Effector memory CD8-positive, alpha-beta T cell (primary cell): Measurements from ENCODE around the gene CEP250.
"Not testable (repeated sequence)": the region's sequence is repeated elsewhere in the genome, so short reads cannot be mapped to it uniquely, and the experiment has no call there.

Source experiments
- ATAC-seq: fragments of 150-1000 bp; cut with Tn5 transposase; replicated peaks from 2 replicates; pipeline ENCODE4 v1.10.0; 2021; ENCODE audit warnings: mild to moderate bottlenecking, moderate library complexity
- DNase-seq, 3 experiments: peaks; one replicate each; pipeline ENCODE4 v3.0.0; 2021
- H3K27ac Mint-ChIP-seq, 2 donors: one replicate each; pipeline ENCODE4 v1.8.0; 2022; ENCODE audit warnings: mild to moderate bottlenecking in 2 of 2, mixed read lengths in 2 of 2, moderate library complexity in 2 of 2
- H3K27me3 Mint-ChIP-seq, 2 donors: one replicate each; pipeline ENCODE4 v1.8.0; 2022; ENCODE audit warnings: mixed read lengths in 2 of 2
- H3K36me3 Mint-ChIP-seq: one replicate; pipeline ENCODE4 v1.8.0; 2022; ENCODE audit warnings: mild to moderate bottlenecking, moderate library complexity, mixed read lengths; ENCODE audit not compliant: insufficient read depth
- H3K4me1 Mint-ChIP-seq, 2 donors: one replicate each; pipeline ENCODE4 v1.8.0; 2022; ENCODE audit warnings: low read depth in 2 of 2, mixed read lengths in 2 of 2
- H3K4me3 Mint-ChIP-seq, 2 donors: one replicate each; pipeline ENCODE4 v1.8.0; 2022; ENCODE audit warnings: mild to moderate bottlenecking in 2 of 2, mixed read lengths in 2 of 2, moderate library complexity in 2 of 2
- H3K9me3 Mint-ChIP-seq, 2 donors: one replicate each; pipeline ENCODE4 v1.8.0; 2022; ENCODE audit warnings: mixed read lengths in 2 of 2

CEP250 gene

DNA sequence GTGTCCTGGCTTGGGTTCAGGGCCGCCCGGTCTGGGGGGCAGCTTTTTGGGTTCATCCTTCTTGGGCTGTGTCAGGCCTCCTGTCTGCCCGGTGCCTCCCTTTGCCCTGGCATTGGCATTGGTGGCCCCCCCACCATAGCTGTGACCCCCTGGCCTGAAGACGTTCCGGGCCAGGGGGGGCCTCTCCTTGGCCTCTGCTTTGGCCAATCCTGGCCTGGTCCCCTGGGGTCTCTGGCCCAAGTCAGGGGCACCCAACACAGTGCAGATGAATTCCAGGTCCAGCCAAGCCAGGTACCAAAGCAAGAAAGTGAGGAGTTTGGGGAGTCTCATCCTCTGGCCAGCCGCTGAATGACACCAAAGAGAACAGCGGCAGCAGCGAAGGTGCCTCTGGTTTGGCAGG, 17.8 kb upstream of the CEP250 start:
- DNase-seq (no peak), ATAC-seq (no peak)
- H3K4me3 Mint-ChIP-seq: no peak overlapping the region
- H3K4me1 Mint-ChIP-seq: no peaks in the 10 kb centered on the region
- H3K9me3 Mint-ChIP-seq: no peaks in the 10 kb centered on the region
- no peak overlapping the region for H3K27ac Mint-ChIP-seq
- H3K27me3 Mint-ChIP-seq: peaks cover 11 to 21% of the 10 kb centered on the region in 2 donors
- no peaks in the 10 kb centered on the region for H3K36me3 Mint-ChIP-seq

DNA sequence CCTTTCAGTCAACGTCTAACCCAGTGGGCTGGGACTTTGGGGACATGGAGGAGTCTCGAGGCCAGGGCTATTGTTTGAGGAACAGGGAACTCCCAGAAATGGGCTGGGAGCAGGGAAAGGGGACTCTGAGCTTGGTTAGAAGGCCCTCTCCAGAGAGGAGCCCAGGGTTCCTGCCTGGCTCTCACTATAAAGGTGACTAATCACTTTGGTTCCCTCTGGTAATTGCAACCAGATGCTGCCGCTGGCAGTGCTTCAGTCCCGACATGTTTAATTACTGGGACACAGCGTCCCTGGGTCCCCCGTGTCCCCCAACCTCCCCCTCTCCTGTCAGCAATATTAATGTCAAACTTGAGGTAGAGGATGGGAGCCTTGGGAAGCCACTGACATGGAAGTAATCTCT, 12.4 kb upstream of the CEP250 start:
- DNase-seq (no peak), ATAC-seq (no peak)
- Mint-ChIP-seq H3K36me3 (no peaks in the 10 kb centered on the region), H3K27me3 (peaks cover 18 to 33% of the 10 kb centered on the region in 2 donors), H3K4me3 (no peak overlapping the region), H3K4me1 (peaks cover 0 to 5% of the 10 kb centered on the region in 2 donors), H3K9me3 (no peaks in the 10 kb centered on the region), H3K27ac (no peak overlapping the region)

DNA sequence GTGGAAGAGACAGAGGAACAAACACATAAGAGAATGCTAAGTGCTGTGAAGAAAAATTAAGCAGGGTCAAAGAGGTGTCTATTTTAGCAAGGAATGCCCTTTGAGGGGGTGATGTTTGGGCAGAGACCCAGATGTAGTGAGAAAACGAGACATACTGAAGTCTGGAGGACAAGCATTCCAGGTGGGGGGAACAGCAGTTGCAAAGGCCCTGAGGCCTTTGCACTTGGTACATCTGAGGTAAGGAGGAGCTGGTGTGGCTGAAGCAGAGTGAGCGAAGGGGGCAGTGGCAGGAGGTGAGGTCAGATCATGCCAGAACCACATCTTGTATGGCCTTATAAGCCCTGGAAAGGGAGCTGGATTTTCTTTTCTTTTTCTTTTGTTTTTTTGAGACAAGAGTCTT, 11.2 kb upstream of the CEP250 start:
- H3K4me1 Mint-ChIP-seq: peaks cover 0 to 5% of the 10 kb centered on the region in 2 donors
- peaks cover 18 to 32% of the 10 kb centered on the region in 2 donors for H3K27me3 Mint-ChIP-seq
- no peak for DNase-seq
- no peaks in the 10 kb centered on the region for H3K36me3 Mint-ChIP-seq
- H3K4me3 Mint-ChIP-seq: no peak overlapping the region
- H3K9me3 Mint-ChIP-seq: no peaks in the 10 kb centered on the region
- H3K27ac Mint-ChIP-seq: no peak overlapping the region
- ATAC-seq: no peak

DNA sequence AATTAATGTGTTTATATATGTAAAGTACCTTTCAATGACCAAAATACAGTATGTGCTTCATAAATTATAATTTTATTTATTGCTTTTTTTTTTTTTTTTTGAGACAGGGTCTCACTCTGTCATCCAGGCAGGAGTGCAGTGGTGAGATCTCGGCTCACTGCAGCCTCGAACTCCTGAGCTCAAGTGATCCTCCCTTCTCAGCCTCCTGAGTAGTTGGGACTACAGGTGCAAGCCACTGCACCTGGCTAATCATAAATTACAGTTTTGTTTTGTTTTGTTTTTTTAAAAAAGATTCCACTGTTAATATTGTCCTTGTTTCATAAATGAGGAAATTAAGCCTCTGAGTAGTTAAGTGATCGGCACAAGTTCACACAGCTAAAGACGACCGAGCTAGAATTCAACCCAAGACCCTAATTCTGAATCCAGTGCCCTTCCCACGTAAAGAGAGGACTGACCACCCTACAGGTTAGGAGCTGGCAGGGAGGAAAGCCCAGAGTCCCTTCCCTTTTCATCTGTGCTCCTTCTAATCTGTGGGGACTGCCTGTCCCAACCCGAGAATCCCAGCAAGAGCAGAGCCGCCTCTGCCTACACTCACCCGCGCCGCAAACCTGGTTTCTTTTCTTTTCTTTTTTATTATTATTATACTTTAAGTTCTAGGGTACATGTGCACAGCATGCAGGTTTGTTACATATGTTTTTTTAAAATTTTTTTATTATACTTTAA, 8.9 kb upstream of the CEP250 start:
- H3K4me3 Mint-ChIP-seq: peak overlapping the region; percentile 76 to 84
- DNase-seq (no peak), ATAC-seq (peak; percentile 21)
- H3K9me3 Mint-ChIP-seq: no peaks in the 10 kb centered on the region
- H3K4me1 Mint-ChIP-seq: peaks cover 0 to 5% of the 10 kb centered on the region in 2 donors
- H3K27ac Mint-ChIP-seq: no peak overlapping the region
- no peaks in the 10 kb centered on the region for H3K36me3 Mint-ChIP-seq
- peaks cover 8 to 11% of the 10 kb centered on the region in 2 donors for H3K27me3 Mint-ChIP-seq

DNA sequence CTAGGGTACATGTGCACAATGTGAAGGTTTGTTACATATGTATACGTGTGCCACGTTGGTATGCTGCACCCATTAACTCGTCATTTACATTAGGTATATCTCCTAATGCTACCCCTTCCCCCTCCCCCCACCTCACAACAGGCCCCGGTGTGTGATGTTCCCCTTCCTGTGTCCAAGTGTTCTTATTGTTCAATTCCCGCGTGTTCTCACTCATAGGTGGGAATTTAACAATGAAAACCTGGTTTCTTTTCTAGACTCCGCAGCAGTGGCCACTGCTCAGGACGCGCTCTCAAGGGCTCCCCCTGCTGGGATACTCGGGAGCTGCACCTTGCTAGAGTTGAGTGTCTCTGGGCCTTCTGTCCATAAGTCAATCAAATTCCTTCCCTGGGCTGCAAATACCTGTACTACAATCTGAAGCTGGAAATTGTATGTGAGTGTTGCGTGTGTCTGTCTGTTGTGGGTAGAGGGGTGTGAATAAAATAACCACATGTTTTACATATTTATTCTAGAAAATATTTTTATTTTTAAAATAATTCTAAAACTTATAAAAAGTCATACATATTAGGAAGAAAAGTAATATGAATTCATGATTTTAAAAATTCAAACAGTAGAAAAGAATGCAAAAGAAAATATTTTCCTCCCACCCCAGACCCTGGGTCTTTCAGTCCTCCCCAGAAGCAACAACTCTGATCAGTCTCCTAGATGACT, 8.2 kb upstream of the CEP250 start:
- Mint-ChIP-seq H3K27ac (no peak overlapping the region), H3K36me3 (no peaks in the 10 kb centered on the region), H3K4me1 (peaks cover 0 to 5% of the 10 kb centered on the region in 2 donors), H3K4me3 (peak overlapping the region; percentile 76 to 84), H3K27me3 (peaks cover 8 to 11% of the 10 kb centered on the region in 2 donors), H3K9me3 (no peaks in the 10 kb centered on the region)
- DNase-seq (peak; percentile 90 to 95 (median 94)), ATAC-seq (peak; percentile 99)

DNA sequence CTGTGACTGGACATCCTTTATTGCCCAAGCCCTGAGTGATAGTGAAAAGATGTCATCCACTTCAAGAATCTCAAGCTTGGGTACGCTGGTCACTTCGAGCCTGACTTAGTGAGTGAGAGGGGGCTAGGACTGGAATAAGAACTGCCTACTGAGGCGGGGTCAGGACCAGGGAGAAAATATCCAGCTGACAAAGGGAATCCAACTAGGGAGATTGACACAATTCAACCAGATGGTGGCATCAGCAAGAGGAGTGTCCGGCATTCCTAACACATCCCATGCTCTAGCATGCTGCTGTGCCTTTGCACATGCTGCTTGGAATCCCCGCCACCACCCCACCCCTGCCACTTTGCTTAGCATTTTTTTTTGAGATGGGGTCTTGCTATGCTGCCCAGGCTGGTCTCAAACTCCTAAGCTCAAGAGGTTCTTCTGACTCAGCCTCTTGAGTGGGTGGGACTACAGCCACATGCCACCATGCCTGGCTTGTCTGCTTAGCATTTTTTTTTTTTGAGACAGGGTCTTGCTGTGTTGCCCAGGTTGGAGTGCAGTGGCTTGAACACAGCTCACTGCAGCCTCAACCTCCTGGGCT, 6.5 kb upstream of the CEP250 start:
- Mint-ChIP-seq H3K27me3 (peaks cover 7 to 8% of the 10 kb centered on the region in 2 donors), H3K9me3 (no peaks in the 10 kb centered on the region), H3K27ac (no peak overlapping the region), H3K4me1 (peaks cover 0 to 5% of the 10 kb centered on the region in 2 donors), H3K36me3 (no peaks in the 10 kb centered on the region), H3K4me3 (no peak overlapping the region)
- ATAC-seq: no peak
- no peak for DNase-seq

DNA sequence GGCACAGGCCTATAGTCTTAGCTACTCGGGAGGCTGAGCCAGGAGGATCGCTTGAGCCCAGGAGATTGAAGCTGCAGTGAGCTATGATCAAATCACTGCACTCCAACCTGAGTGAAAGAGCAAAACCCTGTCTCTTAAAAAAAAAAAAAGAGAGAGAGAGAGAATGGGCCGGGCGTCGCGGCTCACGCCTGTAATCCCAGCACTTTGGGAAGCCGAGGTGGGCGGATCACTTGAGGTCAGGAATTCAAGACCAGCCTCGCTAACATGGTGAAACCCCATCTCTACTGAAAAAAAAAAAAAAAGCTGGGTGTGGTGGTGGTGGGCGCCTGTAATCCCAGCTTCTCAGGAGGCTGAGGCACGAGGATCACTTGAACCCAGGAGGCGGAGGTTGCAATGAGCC, 5.5 kb upstream of the CEP250 start:
- ATAC-seq, H3K36me3 Mint-ChIP-seq, H3K27ac Mint-ChIP-seq, H3K9me3 Mint-ChIP-seq, H3K27me3 Mint-ChIP-seq, H3K4me3 Mint-ChIP-seq, H3K4me1 Mint-ChIP-seq, DNase-seq: not testable (repeated sequence)

DNA sequence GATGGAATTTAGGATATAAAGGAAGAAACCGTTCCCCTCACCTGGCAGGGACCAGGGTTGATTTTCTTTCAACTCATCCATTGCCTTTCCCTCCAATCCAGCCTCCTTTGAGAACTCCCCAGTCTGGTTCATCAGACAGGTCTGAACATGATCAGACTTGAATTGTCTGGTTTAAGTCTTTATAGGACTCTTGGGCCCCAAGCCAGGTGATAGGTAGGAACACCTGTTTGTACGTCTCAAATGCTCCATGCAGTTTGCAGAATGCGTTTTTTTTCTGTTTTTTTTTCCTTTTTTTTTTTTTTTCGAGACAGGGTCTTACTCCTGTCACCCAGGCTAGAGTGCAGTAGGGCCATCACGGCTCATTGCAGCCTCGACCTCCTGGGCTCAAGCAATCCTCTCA, 4.1 kb upstream of the CEP250 start:
- H3K9me3 Mint-ChIP-seq: no peaks in the 10 kb centered on the region
- H3K27ac Mint-ChIP-seq: no peak overlapping the region
- no peak for ATAC-seq
- H3K4me1 Mint-ChIP-seq: peaks cover 4 to 5% of the 10 kb centered on the region in 2 donors
- peaks cover 4% of the 10 kb centered on the region for H3K36me3 Mint-ChIP-seq
- no peaks in the 10 kb centered on the region for H3K27me3 Mint-ChIP-seq
- H3K4me3 Mint-ChIP-seq: no peak overlapping the region
- DNase-seq: no peak

DNA sequence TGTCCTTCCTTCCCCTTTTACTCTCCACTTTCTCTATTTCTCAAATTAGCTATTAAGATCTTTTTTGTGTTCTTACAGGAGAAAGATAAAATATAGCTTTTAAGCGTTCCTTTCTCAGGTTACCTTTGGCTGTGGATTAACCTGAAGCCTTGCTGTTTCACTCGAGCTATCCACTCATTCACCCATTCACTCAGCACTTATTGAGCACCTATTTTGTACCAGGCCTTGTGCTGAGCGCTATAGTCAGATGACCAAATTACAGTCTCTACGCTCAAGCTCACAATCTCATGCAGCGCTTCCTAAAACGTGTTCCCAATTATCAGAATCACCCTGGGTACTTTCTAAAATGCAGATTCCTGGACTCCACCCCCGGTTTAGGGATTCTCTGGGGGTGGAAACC, 1.8 kb upstream of the CEP250 start:
- Mint-ChIP-seq H3K27me3 (no peaks in the 10 kb centered on the region), H3K4me3 (peak overlapping the region; percentile 92 to 94), H3K9me3 (no peaks in the 10 kb centered on the region)

DNA sequence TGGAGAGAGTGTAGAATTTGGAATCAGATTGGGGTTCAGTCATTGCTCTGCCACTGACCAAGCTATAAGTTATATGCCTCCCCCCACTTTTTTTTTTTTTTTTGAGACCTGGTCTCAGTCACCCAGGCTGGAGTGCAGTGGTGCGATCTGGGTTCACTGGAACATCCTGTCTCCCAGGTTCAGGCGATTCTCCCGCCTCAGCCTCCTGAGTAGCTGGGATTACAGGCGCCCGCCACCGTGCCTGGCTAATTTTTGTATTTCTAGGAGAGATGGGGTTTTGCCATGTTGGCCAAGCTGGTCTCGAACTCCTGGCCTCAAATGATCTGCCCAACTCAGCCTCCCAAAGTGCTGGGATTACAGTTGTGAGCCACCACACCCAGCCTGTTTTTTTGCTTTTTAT, 1.3 kb downstream of the CEP250 start:
- H3K36me3 Mint-ChIP-seq, H3K27me3 Mint-ChIP-seq, H3K9me3 Mint-ChIP-seq, ATAC-seq, DNase-seq, H3K27ac Mint-ChIP-seq, H3K4me1 Mint-ChIP-seq: not testable (repeated sequence)
- peak overlapping the region; percentile 92 to 94 for H3K4me3 Mint-ChIP-seq

More for the DNA sequence above, 1.8 kb upstream of the CEP250 start:
- ATAC-seq (no peak), DNase-seq (no peak)
- peaks cover 0 to 5% of the 10 kb centered on the region in 2 donors for H3K4me1 Mint-ChIP-seq
- peak overlapping the region in 1 of 2 donors; percentile 97 for H3K27ac Mint-ChIP-seq
- peaks cover 4% of the 10 kb centered on the region for H3K36me3 Mint-ChIP-seq

DNA sequence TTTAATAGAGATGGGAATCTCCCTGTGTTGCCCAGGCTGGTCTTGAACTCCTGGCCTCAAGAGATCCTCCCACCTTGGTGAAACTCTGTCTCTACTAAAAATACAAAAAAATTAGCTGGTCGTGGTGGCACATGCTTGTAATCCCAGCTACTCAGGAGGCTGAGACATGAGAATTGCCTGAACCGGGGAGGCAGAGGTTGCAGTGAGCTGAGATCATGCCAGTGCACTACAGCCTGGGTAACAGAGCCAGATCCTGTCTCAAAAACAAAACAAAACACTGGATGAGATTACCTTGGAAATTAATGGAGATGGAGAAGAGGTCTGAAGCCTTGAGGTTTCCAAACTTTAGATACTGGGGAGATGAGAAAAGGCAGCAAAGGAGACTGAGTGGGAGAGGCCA, 2.1 kb downstream of the CEP250 start:
- not testable (repeated sequence) for H3K27ac Mint-ChIP-seq, H3K4me1 Mint-ChIP-seq, H3K9me3 Mint-ChIP-seq, H3K4me3 Mint-ChIP-seq, H3K27me3 Mint-ChIP-seq, H3K36me3 Mint-ChIP-seq, ATAC-seq, DNase-seq

DNA sequence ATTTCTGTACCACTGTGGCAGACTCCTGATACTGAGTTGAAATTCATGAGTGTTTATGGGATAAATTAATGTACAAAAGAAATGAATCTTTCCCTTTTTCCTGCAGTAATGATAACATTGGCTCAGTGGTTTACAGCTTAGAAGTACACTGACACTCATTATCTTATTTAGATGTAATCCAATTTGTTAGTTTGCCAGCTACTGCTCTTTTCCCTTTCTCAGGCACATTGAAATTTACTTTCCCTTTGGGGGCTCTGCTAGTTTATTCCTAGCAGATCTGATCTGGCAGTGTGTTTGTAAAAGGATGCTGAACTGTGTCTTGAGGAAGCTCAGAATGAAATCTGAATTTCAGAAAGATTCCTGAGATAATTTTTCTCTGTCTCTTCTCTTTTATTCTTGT, 3.0 kb downstream of the CEP250 start:
- H3K9me3 Mint-ChIP-seq: no peaks in the 10 kb centered on the region
- H3K27me3 Mint-ChIP-seq: no peaks in the 10 kb centered on the region
- no peak overlapping the region for H3K4me3 Mint-ChIP-seq
- peak overlapping the region in 1 of 2 donors; percentile 12 for H3K27ac Mint-ChIP-seq
- ATAC-seq (no peak), DNase-seq (no peak)
- peaks cover 5 to 6% of the 10 kb centered on the region in 2 donors for H3K4me1 Mint-ChIP-seq
- peaks cover 7% of the 10 kb centered on the region for H3K36me3 Mint-ChIP-seq

DNA sequence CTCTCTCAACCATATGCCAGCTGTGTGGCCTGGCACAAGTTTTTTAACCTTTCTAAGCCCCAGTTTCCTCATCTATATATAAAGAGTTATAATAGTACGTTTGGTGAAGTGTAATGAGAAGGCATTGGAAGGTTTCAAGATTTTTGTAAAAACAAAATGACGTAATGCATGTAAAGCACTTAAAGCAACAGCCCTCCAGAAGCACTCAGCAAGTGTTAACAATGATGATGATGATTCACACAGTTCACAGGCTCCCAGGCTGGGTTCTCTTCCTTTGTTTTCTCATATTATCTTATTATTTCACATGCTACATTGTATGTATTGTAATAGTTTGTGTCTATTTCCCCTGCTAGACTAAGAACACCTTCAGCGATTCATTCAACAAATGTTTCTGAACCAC, 6.2 kb downstream of the CEP250 start:
- H3K27ac Mint-ChIP-seq: peak overlapping the region in 1 of 2 donors; percentile 36
- no peak overlapping the region for H3K4me3 Mint-ChIP-seq
- H3K4me1 Mint-ChIP-seq: peaks cover 5 to 8% of the 10 kb centered on the region in 2 donors

DNA sequence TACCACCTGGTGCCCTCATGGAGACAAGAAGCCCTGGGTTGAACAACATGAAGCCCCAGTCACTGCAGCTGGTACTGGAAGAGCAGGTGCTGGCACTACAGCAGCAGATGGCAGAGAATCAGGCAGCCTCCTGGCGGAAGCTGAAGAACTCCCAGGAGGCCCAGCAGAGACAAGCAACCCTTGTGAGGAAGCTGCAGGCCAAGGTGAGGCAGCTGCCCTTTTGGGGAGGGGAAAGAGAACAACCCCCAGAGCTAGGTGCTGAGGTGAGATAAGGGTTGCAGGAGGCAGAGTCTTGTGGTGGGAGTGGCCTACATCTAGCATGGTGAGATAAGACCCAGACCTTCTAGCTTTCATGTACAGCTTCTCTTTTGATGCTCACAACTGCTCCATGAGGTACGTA, 7.0 kb downstream of the CEP250 start:
- Mint-ChIP-seq H3K27me3 (no peaks in the 10 kb centered on the region), H3K27ac (peak overlapping the region in 1 of 2 donors; percentile 79), H3K4me3 (no peak overlapping the region), H3K36me3 (peaks cover 6% of the 10 kb centered on the region), H3K9me3 (no peaks in the 10 kb centered on the region), H3K4me1 (peaks cover 5 to 8% of the 10 kb centered on the region in 2 donors)
- DNase-seq (no peak), ATAC-seq (no peak)

More for the DNA sequence above, 6.2 kb downstream of the CEP250 start:
- H3K27me3 Mint-ChIP-seq: no peaks in the 10 kb centered on the region
- DNase-seq (no peak), ATAC-seq (no peak)
- H3K36me3 Mint-ChIP-seq: peaks cover 3% of the 10 kb centered on the region
- no peaks in the 10 kb centered on the region for H3K9me3 Mint-ChIP-seq
